IMR-90 (cell line): Measurements from ENCODE around the gene GPR39. TPM values are rescaled to one million over a fixed set of nuclear protein-coding genes. Genes with fewer than 3 reads are reported as not detected.

Source experiments
- ATAC-seq: fragments of 200-7000 bp; cut with Tn5 transposase; 2 replicates; pipeline ENCODE4 v1.9.1; 2020; ENCODE audit warnings: low read depth, mild to moderate bottlenecking, moderate library complexity
- BruUV-seq: library from RNA; stranded (reverse); fragments of 400-500 nt; replicated peaks from 2 replicates; lab custom pipeline; 2021; lab: Mats Ljungman, UMichigan
- CTCF ChIA-PET: fragments of 300-600 bp; formaldehyde crosslinking; extraction: SDS; loops from one replicate; lab custom pipeline; 2021; ENCODE audit warnings: antibody characterized with exemption; lab: Yijun Ruan, JAX
- POLR2A ChIA-PET: fragments of 300-600 bp; sonication (Branson Sonifier 250); formaldehyde crosslinking; loops from one replicate; lab custom pipeline; 2022; ENCODE audit warnings: antibody characterized with exemption; ENCODE audit not compliant: unreplicated experiment; lab: Charles Lee
- DNase-seq: peaks from one replicate; pipeline ENCODE4 v3.0.0; 2013
- H2AFZ ChIP-seq: replicated peaks from 2 replicates; pipeline ENCODE3; 2013; ENCODE audit warnings: low read length, mild to moderate bottlenecking; ENCODE audit not compliant: poor library complexity
- H2AK5ac ChIP-seq: 2 replicates; pipeline ENCODE4 v1.6.1; 2013; ENCODE audit warnings: low read depth, low read length, inconsistent platforms
- H2AK9ac ChIP-seq: replicated peaks from 2 replicates; pipeline ENCODE3; 2013; ENCODE audit warnings: mild to moderate bottlenecking, low read depth, low read length, moderate library complexity; ENCODE audit not compliant: poor library complexity
- H2BK120ac ChIP-seq: 2 replicates; pipeline ENCODE4 v1.6.1; 2013; ENCODE audit warnings: low read depth, low read length, inconsistent platforms
- H2BK15ac ChIP-seq: 3 replicates; pipeline ENCODE4 v1.6.1; 2013; ENCODE audit warnings: low read depth, low read length, inconsistent platforms
- H2BK20ac ChIP-seq: 2 replicates; pipeline ENCODE4 v1.6.1; 2013; ENCODE audit warnings: low read depth, mild to moderate bottlenecking, inconsistent platforms, low read length, moderate library complexity
- H2BK5ac ChIP-seq: 2 replicates; pipeline ENCODE4 v1.6.1; 2013; ENCODE audit warnings: mild to moderate bottlenecking, low read depth, low read length, inconsistent platforms; ENCODE audit not compliant: poor library complexity, severe bottlenecking
- H3K14ac ChIP-seq: replicated peaks from 2 replicates; pipeline ENCODE4 v1.6.1; 2013; ENCODE audit warnings: low read depth, low read length, inconsistent platforms
- H3K18ac ChIP-seq: 2 replicates; pipeline ENCODE4 v1.6.1; 2013; ENCODE audit warnings: low read depth, low read length, control low read depth
- H3K23ac ChIP-seq: 2 replicates; pipeline ENCODE4 v1.6.1; 2013; ENCODE audit warnings: low read depth, low read length, inconsistent platforms
- H3K27ac ChIP-seq: 2 replicates; pipeline ENCODE4 v1.5.1; 2013; ENCODE audit warnings: mild to moderate bottlenecking, control low read depth, low read length; ENCODE audit not compliant: insufficient read depth
- H3K27me3 ChIP-seq: 2 replicates; pipeline ENCODE4 v1.6.1; 2013; ENCODE audit warnings: low read length; ENCODE audit not compliant: control insufficient read depth, insufficient read depth
- H3K36me3 ChIP-seq: 2 replicates; pipeline ENCODE4 v1.6.1; 2013; ENCODE audit warnings: low read length, mixed read lengths; ENCODE audit not compliant: control insufficient read depth, insufficient read depth
- H3K4ac ChIP-seq: 2 replicates; pipeline ENCODE4 v1.6.1; 2013; ENCODE audit warnings: low read depth, low read length, inconsistent platforms
- H3K4me1 ChIP-seq: 2 replicates; pipeline ENCODE4 v1.6.1; 2013; ENCODE audit warnings: low read length, mixed read lengths; ENCODE audit not compliant: control insufficient read depth, insufficient read depth
- H3K4me2 ChIP-seq: 2 replicates; pipeline ENCODE4 v1.6.1; 2013; ENCODE audit warnings: low read depth, mild to moderate bottlenecking, control low read depth, low read length, moderate library complexity
- H3K4me3 ChIP-seq: 2 replicates; pipeline ENCODE4 v1.5.1; 2013; ENCODE audit warnings: low read depth, mild to moderate bottlenecking, control low read depth, low read length, moderate library complexity; ENCODE audit not compliant: insufficient read depth
- H3K56ac ChIP-seq: 2 replicates; pipeline ENCODE4 v1.6.1; 2013; ENCODE audit warnings: low read length, inconsistent platforms; ENCODE audit not compliant: insufficient read depth; ENCODE audit errors: extremely low read depth
- H3K79me1 ChIP-seq, 2 experiments: 2 replicates each; pipeline ENCODE4 v1.6.1; 2013; ENCODE audit warnings: low read length in 2 of 2, inconsistent platforms in 1 of 2, low read depth in 1 of 2
- H3K9ac ChIP-seq: 2 replicates; pipeline ENCODE4 v1.6.1; 2013; ENCODE audit warnings: low read depth, low read length, control low read depth
- H3K9me1 ChIP-seq: 2 replicates; pipeline ENCODE4 v1.6.1; 2013; ENCODE audit warnings: low read length, inconsistent platforms; ENCODE audit not compliant: insufficient read depth
- H3K9me3 ChIP-seq: 2 replicates; pipeline ENCODE4 v1.6.1; 2013; ENCODE audit warnings: low read length; ENCODE audit not compliant: control insufficient read depth, insufficient read depth
- H4K20me1 ChIP-seq: 2 replicates; pipeline ENCODE4 v1.6.1; 2013; ENCODE audit warnings: low read length, inconsistent platforms; ENCODE audit not compliant: insufficient read depth
- H4K5ac ChIP-seq: 2 replicates; pipeline ENCODE4 v1.6.1; 2013; ENCODE audit warnings: mild to moderate bottlenecking, low read depth, low read length, control low read depth
- H4K8ac ChIP-seq, 2 experiments: 2 replicates each; pipeline ENCODE4 v1.6.1; 2013; ENCODE audit warnings: low read depth in 2 of 2, low read length in 2 of 2, control low read depth in 1 of 2, inconsistent platforms in 1 of 2
- H4K91ac ChIP-seq: 2 replicates; pipeline ENCODE4 v1.6.1; 2013; ENCODE audit warnings: low read depth, low read length, inconsistent platforms; ENCODE audit not compliant: insufficient read depth
- NFE2L2 ChIP-seq: fragments of 150-350 bp; IDR thresholded peaks from 2 replicates; pipeline ENCODE4 v1.6.1; 2016; ENCODE audit warnings: low read depth, mild to moderate bottlenecking, low read length
- RFX5 ChIP-seq: IDR thresholded peaks from 2 replicates; pipeline ENCODE4 v1.8.0; 2012; ENCODE audit warnings: low read depth, mild to moderate bottlenecking, low read length, moderate library complexity
- WGBS, 2 experiments: methylation state at CpG; one replicate each; pipeline versions ENCODE4 v1.1.5 to v1.1.7; 2013; ENCODE audit warnings: missing lambda C conversion rate in 2 of 2; ENCODE audit not compliant: insufficient read length in 1 of 2; ENCODE audit errors: extremely low coverage in 2 of 2; 5-methylcytosine and 5-hydroxymethylcytosine counted together
- dilution Hi-C: fragments of 300-500 bp; cut with HindIII; formaldehyde crosslinking; loops from one replicate; pipeline ENCODE4 v1.14.3; 2018; ENCODE audit warnings: low sequenced_read_pairs; ENCODE audit not compliant: unreplicated experiment
- in situ Hi-C: fragments of 300-500 bp; cut with MboI; formaldehyde crosslinking; loops from 3 replicates; pipeline ENCODE4 v1.14.3; 2019; ENCODE audit warnings: low sequenced_read_pairs, inconsistent platforms, mixed read lengths
- intact Hi-C: fragments of 100-400 bp; cut with micrococcal nuclease; formaldehyde crosslinking; loops from 2 replicates; pipeline ENCODE4 v1.10.0; 2022
- polyA plus RNA-seq, 3 experiments: library from polyadenylated mRNA; depleted of rRNA; stranded (reverse); fragments of >200 nt; gene quantifications; 2 replicates each; pipeline ENCODE4 v1.2.3, GENCODE V29; 2012; ENCODE audit warnings: low replicate concordance in 1 of 3
- total RNA-seq: library from RNA; depleted of rRNA; stranded (reverse); fragments of >200 nt; gene quantifications from 2 replicates; pipeline ENCODE4 v1.2.3, GENCODE V29; 2012

GPR39 gene
- total and polyA plus RNA-seq, 2 of the 4 experiments (the other 2 are of a cell fraction), result 4.4 to 9.0 TPM

- H3K9me1 ChIP-seq, result no peaks in the 10 kb centered on the region; the same call in 1 of the 2 replicates
- POLR2A ChIA-PET, result no interaction called here
- no TSS peak for BruUV-seq
- CTCF ChIA-PET, result no interaction called here
- H2BK20ac ChIP-seq, result no peak overlapping the region
- 25% methylated on average over 3 of the region's 4 CpGs; no CpG with 5 or more reads in 1 of the 2 experiments for WGBS, 2 experiments
- H3K4me2 ChIP-seq, result no peak overlapping the region
- no peak overlapping the region for H3K4ac ChIP-seq
- H3K23ac ChIP-seq, result no peak overlapping the region
- no peak overlapping the region for H3K4me3 ChIP-seq
- H3K4me1 ChIP-seq, result no peaks in the 10 kb centered on the region
- TF ChIP-seq RFX5 (peak; percentile 75; the same call in 1 of the 2 replicates), NFE2L2 (no peak)
- H4K8ac ChIP-seq, result no peak overlapping the region
- H2AK9ac ChIP-seq, result no peak overlapping the region
- no peak overlapping the region for H2BK120ac ChIP-seq
- H2AFZ ChIP-seq, result no peak overlapping the region
- in situ Hi-C loops, result no loop called here
- H4K20me1 ChIP-seq, result no peaks in the 10 kb centered on the region
- H3K18ac ChIP-seq, result no peak overlapping the region
- H2BK15ac ChIP-seq, result no peak overlapping the region
- H3K9ac ChIP-seq, result no peak overlapping the region
- H3K27ac ChIP-seq, result no peak overlapping the region
- dilution Hi-C loops, result no loop called here
- H3K79me1 ChIP-seq, result no peaks in the 10 kb centered on the region
- no peaks in the 10 kb centered on the region for H3K36me3 ChIP-seq
- H3K27me3 ChIP-seq, result peaks cover 11% of the 10 kb centered on the region
- intact Hi-C loops, result no loop called here
- no peak overlapping the region for H3K56ac ChIP-seq
- no peak overlapping the region for H3K14ac ChIP-seq
- ATAC-seq, result no peak
- no peak overlapping the region for H2BK5ac ChIP-seq
- no peak overlapping the region for H4K5ac ChIP-seq
- no peaks in the 10 kb centered on the region for H3K9me3 ChIP-seq
- DNase-seq, result peak; percentile 59
- no peak overlapping the region for H2AK5ac ChIP-seq
- no peak overlapping the region for H4K91ac ChIP-seq
Measured at GRCh38 chr2:132562245-132562644, 145.6 kb downstream of the GPR39 start.
